22Rv1 (cell line): ENCODE results near the gene PIP4K2C.

ENCODE experiments used
- ZFX ChIP-seq: fragments of 450-650 bp; IDR thresholded peaks from 2 replicates; pipeline ENCODE4 v1.6.1; 2017; ENCODE audit warnings: antibody characterized with exemption, borderline replicate concordance
- TF ChIP-seq, protein P1 (sequence below): fragments of 450-650 bp; IDR thresholded peaks from 2 replicates; pipeline ENCODE4 v1.5.1; 2017; ENCODE audit warnings: mild to moderate bottlenecking

DNA sequence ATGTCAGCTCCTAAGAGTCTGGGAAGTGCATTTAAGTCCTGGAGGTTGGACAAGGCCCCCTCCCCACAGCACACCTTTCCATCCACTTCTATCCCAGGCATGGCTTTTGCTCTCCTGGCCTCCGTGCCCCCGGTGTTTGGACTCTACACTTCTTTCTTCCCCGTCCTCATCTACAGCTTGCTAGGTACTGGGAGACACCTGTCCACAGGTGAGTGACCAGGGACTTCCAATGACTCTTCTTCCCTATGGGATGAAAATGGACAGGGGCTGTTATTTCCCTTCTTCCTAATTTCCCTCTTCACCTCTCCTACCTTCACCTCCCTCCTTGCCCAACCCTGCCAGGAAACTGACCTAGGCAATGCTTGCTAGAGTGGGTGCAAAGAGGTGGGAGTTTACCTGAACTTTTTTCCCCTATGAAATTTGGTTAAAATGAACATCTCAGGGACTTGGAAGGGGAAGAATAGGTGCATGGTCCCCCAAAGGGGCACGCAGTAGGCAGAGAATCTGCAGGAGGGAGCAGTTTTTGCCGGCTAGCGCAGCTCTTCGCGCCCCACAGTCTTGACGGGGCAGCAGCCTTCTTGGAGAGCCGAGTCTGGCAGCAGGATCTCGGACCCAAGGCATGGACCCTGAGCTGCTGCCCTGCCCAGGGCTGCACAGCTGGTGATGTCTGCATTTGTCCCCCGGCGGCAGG, 29.4 kb downstream of the PIP4K2C start:
- TF ChIP-seq, protein P1, sequence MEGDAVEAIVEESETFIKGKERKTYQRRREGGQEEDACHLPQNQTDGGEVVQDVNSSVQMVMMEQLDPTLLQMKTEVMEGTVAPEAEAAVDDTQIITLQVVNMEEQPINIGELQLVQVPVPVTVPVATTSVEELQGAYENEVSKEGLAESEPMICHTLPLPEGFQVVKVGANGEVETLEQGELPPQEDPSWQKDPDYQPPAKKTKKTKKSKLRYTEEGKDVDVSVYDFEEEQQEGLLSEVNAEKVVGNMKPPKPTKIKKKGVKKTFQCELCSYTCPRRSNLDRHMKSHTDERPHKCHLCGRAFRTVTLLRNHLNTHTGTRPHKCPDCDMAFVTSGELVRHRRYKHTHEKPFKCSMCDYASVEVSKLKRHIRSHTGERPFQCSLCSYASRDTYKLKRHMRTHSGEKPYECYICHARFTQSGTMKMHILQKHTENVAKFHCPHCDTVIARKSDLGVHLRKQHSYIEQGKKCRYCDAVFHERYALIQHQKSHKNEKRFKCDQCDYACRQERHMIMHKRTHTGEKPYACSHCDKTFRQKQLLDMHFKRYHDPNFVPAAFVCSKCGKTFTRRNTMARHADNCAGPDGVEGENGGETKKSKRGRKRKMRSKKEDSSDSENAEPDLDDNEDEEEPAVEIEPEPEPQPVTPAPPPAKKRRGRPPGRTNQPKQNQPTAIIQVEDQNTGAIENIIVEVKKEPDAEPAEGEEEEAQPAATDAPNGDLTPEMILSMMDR, result no peak
- no peak for TF ChIP-seq ZFX
